HEK293 (cell line): ENCODE results near the gene NATD1.

ENCODE experiments used
- GLIS2 ChIP-seq: fragments of 450-650 bp; formaldehyde crosslinking; IDR thresholded peaks from 2 replicates; pipeline ENCODE4 v1.5.1; 2016; ENCODE audit warnings: missing biosample characterization, missing genetic modification characterization
- KLF16 ChIP-seq: fragments of 450-650 bp; formaldehyde crosslinking; IDR thresholded peaks from 2 replicates; pipeline ENCODE4 v1.5.1; 2017; ENCODE audit warnings: missing biosample characterization, missing genetic modification characterization
- KLF8 ChIP-seq: fragments of 450-650 bp; formaldehyde crosslinking; IDR thresholded peaks from 2 replicates; pipeline ENCODE4 v1.5.1; 2016; ENCODE audit warnings: missing biosample characterization, missing genetic modification characterization
- MZF1 ChIP-seq: fragments of 450-650 bp; formaldehyde crosslinking; IDR thresholded peaks from 2 replicates; pipeline ENCODE4 v1.5.1; 2017; ENCODE audit warnings: missing biosample characterization, missing genetic modification characterization, borderline replicate concordance
- SP2 ChIP-seq: fragments of 450-650 bp; formaldehyde crosslinking; IDR thresholded peaks from 2 replicates; pipeline ENCODE4 v1.5.1; 2016; ENCODE audit warnings: missing biosample characterization, missing genetic modification characterization
- SP3 ChIP-seq: fragments of 450-650 bp; formaldehyde crosslinking; IDR thresholded peaks from 2 replicates; pipeline ENCODE4 v1.5.1; 2016; ENCODE audit warnings: missing biosample characterization, missing genetic modification characterization
- SP7 ChIP-seq: fragments of 450-650 bp; formaldehyde crosslinking; IDR thresholded peaks from 2 replicates; pipeline ENCODE4 v1.5.1; 2016; ENCODE audit warnings: missing biosample characterization, missing genetic modification characterization
- TRIM28 ChIP-seq: IDR thresholded peaks from 2 replicates; pipeline ENCODE4 v1.6.1; 2011; ENCODE audit warnings: low read length, control low read depth, borderline replicate concordance
- WT1 ChIP-seq: fragments of 450-650 bp; formaldehyde crosslinking; IDR thresholded peaks from 2 replicates; pipeline ENCODE4 v1.5.1; 2016; ENCODE audit warnings: missing biosample characterization, missing genetic modification characterization
- ZBTB20 ChIP-seq: fragments of 450-650 bp; formaldehyde crosslinking; IDR thresholded peaks from 2 replicates; pipeline ENCODE4 v1.5.1; 2016; ENCODE audit warnings: missing biosample characterization, missing genetic modification characterization
- ZBTB48 ChIP-seq: fragments of 450-650 bp; formaldehyde crosslinking; IDR thresholded peaks from 2 replicates; pipeline ENCODE4 v1.5.1; 2016; ENCODE audit warnings: missing biosample characterization, missing genetic modification characterization
- ZEB2 ChIP-seq: fragments of 450-650 bp; formaldehyde crosslinking; IDR thresholded peaks from 2 replicates; pipeline ENCODE4 v1.5.1; 2016; ENCODE audit warnings: missing biosample characterization, missing genetic modification characterization
- ZIC2 ChIP-seq: fragments of 450-650 bp; formaldehyde crosslinking; IDR thresholded peaks from 2 replicates; pipeline ENCODE4 v1.5.1; 2016; ENCODE audit warnings: missing biosample characterization, missing genetic modification characterization
- ZNF155 ChIP-seq: fragments of 450-650 bp; formaldehyde crosslinking; IDR thresholded peaks from 2 replicates; pipeline ENCODE4 v1.5.1; 2016; ENCODE audit warnings: missing biosample characterization, missing genetic modification characterization
- ZNF2 ChIP-seq: fragments of 450-650 bp; formaldehyde crosslinking; IDR thresholded peaks from 2 replicates; pipeline ENCODE4 v1.5.1; 2016; ENCODE audit warnings: missing biosample characterization, missing genetic modification characterization
- ZNF23 ChIP-seq: fragments of 450-650 bp; formaldehyde crosslinking; IDR thresholded peaks from 2 replicates; pipeline ENCODE4 v1.5.1; 2016; ENCODE audit warnings: missing biosample characterization, missing genetic modification characterization, borderline replicate concordance
- ZNF416 ChIP-seq: fragments of 450-650 bp; formaldehyde crosslinking; IDR thresholded peaks from 2 replicates; pipeline ENCODE4 v1.5.1; 2016; ENCODE audit warnings: missing biosample characterization, missing genetic modification characterization
- ZNF521 ChIP-seq: fragments of 450-650 bp; formaldehyde crosslinking; IDR thresholded peaks from 2 replicates; pipeline ENCODE4 v1.5.1; 2017; ENCODE audit warnings: missing biosample characterization, mild to moderate bottlenecking, missing genetic modification characterization
- ZNF549 ChIP-seq: fragments of 450-650 bp; IDR thresholded peaks from 2 replicates; pipeline ENCODE4 v1.5.1; 2018; ENCODE audit warnings: missing biosample characterization, missing genetic modification characterization, mild to moderate bottlenecking, inconsistent platforms, moderate library complexity
- ZNF624 ChIP-seq: fragments of 450-650 bp; formaldehyde crosslinking; IDR thresholded peaks from 2 replicates; pipeline ENCODE4 v1.5.1; 2017; ENCODE audit warnings: missing biosample characterization, missing genetic modification characterization
- TF ChIP-seq, protein P1 (sequence below): fragments of 450-650 bp; formaldehyde crosslinking; conservative IDR thresholded peaks from 2 replicates; pipeline ENCODE4 v1.5.1; 2016; ENCODE audit warnings: low read depth, missing biosample characterization, missing genetic modification characterization
- TF ChIP-seq, protein P2 (sequence below): fragments of 450-650 bp; IDR thresholded peaks from 2 replicates; pipeline ENCODE4 v1.5.1; 2018; ENCODE audit warnings: missing biosample characterization, missing genetic modification characterization
- TF ChIP-seq, protein P3 (sequence below): fragments of 450-650 bp; formaldehyde crosslinking; IDR thresholded peaks from 2 replicates; pipeline ENCODE4 v1.5.1; 2016; ENCODE audit warnings: missing biosample characterization, missing genetic modification characterization
- TF ChIP-seq, protein P4 (sequence below): fragments of 450-650 bp; formaldehyde crosslinking; IDR thresholded peaks from 2 replicates; pipeline ENCODE4 v1.5.1; 2017; ENCODE audit warnings: missing biosample characterization, mild to moderate bottlenecking, missing genetic modification characterization, moderate library complexity
- TF ChIP-seq, protein P5 (sequence below): fragments of 450-650 bp; formaldehyde crosslinking; IDR thresholded peaks from 2 replicates; pipeline ENCODE4 v1.5.1; 2016; ENCODE audit warnings: missing biosample characterization, missing genetic modification characterization, borderline replicate concordance

The NATD1 gene

DNA sequence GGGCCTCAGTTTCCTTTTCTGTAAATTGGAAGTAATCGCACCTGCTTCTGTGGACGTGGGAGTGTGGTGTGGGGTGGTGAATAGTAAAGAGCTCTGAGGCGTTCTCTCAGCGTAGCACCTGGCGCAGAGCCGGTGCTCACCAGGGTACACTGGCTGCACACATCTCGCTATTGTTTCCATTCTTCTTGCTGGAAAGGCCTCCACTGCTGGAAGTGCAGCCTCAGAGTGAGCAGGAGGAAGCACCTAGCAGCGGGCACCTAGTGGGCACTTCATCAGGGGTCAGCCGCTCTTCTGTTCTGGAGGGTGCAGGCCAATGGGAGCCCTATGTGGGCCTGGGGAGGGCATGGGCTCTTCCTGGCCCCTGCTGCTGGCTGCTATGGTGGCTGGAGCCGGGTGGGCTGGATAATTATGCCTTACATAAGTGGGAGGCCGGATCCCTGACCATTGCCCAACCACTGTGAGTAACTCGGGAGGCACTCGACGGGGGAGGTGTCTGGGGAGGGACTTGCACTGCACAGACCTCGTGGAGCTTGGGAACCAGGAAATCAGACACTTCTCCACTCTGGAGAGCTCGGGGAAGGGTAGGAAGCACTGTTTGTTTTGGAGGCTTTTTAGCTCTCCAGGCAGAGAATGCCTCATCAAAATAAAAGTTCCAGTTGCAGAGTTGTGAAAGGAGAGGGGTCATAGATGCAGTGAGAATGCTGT lies 33.0 kb upstream of the NATD1 start (continued):
- TF ChIP-seq, protein P1, sequence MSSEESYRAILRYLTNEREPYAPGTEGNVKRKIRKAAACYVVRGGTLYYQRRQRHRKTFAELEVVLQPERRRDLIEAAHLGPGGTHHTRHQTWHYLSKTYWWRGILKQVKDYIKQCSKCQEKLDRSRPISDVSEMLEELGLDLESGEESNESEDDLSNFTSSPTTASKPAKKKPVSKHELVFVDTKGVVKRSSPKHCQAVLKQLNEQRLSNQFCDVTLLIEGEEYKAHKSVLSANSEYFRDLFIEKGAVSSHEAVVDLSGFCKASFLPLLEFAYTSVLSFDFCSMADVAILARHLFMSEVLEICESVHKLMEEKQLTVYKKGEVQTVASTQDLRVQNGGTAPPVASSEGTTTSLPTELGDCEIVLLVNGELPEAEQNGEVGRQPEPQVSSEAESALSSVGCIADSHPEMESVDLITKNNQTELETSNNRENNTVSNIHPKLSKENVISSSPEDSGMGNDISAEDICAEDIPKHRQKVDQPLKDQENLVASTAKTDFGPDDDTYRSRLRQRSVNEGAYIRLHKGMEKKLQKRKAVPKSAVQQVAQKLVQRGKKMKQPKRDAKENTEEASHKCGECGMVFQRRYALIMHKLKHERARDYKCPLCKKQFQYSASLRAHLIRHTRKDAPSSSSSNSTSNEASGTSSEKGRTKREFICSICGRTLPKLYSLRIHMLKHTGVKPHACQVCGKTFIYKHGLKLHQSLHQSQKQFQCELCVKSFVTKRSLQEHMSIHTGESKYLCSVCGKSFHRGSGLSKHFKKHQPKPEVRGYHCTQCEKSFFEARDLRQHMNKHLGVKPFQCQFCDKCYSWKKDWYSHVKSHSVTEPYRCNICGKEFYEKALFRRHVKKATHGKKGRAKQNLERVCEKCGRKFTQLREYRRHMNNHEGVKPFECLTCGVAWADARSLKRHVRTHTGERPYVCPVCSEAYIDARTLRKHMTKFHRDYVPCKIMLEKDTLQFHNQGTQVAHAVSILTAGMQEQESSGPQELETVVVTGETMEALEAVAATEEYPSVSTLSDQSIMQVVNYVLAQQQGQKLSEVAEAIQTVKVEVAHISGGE (tag by site-specific recombination), result 0 out of 2 replicates have a peak, but pooled peaks have one; percentile 31
- peak; percentile 54; the same call in 1 of the 2 replicates for TF ChIP-seq KLF8 (tag by site-specific recombination)
- TF ChIP-seq ZNF416 (tag by site-specific recombination), result no peak
- no peak for TF ChIP-seq ZNF23 (tag by site-specific recombination)
- TF ChIP-seq SP3 (tag by site-specific recombination), result peak; percentile 70
- no peak for TF ChIP-seq ZNF521 (tag by site-specific recombination)
- TF ChIP-seq, protein P2, sequence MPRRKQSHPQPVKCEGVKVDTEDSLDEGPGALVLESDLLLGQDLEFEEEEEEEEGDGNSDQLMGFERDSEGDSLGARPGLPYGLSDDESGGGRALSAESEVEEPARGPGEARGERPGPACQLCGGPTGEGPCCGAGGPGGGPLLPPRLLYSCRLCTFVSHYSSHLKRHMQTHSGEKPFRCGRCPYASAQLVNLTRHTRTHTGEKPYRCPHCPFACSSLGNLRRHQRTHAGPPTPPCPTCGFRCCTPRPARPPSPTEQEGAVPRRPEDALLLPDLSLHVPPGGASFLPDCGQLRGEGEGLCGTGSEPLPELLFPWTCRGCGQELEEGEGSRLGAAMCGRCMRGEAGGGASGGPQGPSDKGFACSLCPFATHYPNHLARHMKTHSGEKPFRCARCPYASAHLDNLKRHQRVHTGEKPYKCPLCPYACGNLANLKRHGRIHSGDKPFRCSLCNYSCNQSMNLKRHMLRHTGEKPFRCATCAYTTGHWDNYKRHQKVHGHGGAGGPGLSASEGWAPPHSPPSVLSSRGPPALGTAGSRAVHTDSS, result no peak
- 0 out of 2 replicates have a peak, but pooled peaks have one; percentile 34 for TF ChIP-seq KLF16 (tag by site-specific recombination)
- TF ChIP-seq ZEB2 (tag by site-specific recombination), result peak; percentile 39; the same call in 1 of the 2 replicates
- TF ChIP-seq SP2, result peak; percentile 86
- TF ChIP-seq ZNF624 (tag by site-specific recombination), result no peak
- TF ChIP-seq SP7, result peak; percentile 85
- TF ChIP-seq MZF1 (tag by site-specific recombination), result 0 out of 2 replicates have a peak, but pooled peaks have one; percentile 39
- TF ChIP-seq ZBTB20 (tag by site-specific recombination), result peak; percentile 86
- TF ChIP-seq TRIM28, result peak; percentile 48; the same call in 1 of the 2 replicates
- TF ChIP-seq ZNF2, result no peak
- peak; percentile 83 for TF ChIP-seq GLIS2
- TF ChIP-seq, protein P3, sequence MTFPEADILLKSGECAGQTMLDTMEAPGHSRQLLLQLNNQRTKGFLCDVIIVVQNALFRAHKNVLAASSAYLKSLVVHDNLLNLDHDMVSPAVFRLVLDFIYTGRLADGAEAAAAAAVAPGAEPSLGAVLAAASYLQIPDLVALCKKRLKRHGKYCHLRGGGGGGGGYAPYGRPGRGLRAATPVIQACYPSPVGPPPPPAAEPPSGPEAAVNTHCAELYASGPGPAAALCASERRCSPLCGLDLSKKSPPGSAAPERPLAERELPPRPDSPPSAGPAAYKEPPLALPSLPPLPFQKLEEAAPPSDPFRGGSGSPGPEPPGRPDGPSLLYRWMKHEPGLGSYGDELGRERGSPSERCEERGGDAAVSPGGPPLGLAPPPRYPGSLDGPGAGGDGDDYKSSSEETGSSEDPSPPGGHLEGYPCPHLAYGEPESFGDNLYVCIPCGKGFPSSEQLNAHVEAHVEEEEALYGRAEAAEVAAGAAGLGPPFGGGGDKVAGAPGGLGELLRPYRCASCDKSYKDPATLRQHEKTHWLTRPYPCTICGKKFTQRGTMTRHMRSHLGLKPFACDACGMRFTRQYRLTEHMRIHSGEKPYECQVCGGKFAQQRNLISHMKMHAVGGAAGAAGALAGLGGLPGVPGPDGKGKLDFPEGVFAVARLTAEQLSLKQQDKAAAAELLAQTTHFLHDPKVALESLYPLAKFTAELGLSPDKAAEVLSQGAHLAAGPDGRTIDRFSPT (tag by site-specific recombination), result peak; percentile 71
- TF ChIP-seq ZNF155 (tag by site-specific recombination), result no peak
- peak; percentile 100 for TF ChIP-seq ZIC2 (tag by site-specific recombination)
- no peak for TF ChIP-seq ZNF549 (tag by site-specific recombination)
- peak; percentile 52; the same call in 1 of the 2 replicates for TF ChIP-seq ZBTB48 (tag by site-specific recombination)
- TF ChIP-seq, protein P4, sequence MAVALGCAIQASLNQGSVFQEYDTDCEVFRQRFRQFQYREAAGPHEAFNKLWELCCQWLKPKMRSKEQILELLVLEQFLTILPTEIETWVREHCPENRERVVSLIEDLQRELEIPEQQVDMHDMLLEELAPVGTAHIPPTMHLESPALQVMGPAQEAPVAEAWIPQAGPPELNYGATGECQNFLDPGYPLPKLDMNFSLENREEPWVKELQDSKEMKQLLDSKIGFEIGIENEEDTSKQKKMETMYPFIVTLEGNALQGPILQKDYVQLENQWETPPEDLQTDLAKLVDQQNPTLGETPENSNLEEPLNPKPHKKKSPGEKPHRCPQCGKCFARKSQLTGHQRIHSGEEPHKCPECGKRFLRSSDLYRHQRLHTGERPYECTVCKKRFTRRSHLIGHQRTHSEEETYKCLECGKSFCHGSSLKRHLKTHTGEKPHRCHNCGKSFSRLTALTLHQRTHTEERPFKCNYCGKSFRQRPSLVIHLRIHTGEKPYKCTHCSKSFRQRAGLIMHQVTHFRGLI (tag by site-specific recombination), result peak; percentile 49; the same call in 1 of the 2 replicates
- TF ChIP-seq, protein P5, sequence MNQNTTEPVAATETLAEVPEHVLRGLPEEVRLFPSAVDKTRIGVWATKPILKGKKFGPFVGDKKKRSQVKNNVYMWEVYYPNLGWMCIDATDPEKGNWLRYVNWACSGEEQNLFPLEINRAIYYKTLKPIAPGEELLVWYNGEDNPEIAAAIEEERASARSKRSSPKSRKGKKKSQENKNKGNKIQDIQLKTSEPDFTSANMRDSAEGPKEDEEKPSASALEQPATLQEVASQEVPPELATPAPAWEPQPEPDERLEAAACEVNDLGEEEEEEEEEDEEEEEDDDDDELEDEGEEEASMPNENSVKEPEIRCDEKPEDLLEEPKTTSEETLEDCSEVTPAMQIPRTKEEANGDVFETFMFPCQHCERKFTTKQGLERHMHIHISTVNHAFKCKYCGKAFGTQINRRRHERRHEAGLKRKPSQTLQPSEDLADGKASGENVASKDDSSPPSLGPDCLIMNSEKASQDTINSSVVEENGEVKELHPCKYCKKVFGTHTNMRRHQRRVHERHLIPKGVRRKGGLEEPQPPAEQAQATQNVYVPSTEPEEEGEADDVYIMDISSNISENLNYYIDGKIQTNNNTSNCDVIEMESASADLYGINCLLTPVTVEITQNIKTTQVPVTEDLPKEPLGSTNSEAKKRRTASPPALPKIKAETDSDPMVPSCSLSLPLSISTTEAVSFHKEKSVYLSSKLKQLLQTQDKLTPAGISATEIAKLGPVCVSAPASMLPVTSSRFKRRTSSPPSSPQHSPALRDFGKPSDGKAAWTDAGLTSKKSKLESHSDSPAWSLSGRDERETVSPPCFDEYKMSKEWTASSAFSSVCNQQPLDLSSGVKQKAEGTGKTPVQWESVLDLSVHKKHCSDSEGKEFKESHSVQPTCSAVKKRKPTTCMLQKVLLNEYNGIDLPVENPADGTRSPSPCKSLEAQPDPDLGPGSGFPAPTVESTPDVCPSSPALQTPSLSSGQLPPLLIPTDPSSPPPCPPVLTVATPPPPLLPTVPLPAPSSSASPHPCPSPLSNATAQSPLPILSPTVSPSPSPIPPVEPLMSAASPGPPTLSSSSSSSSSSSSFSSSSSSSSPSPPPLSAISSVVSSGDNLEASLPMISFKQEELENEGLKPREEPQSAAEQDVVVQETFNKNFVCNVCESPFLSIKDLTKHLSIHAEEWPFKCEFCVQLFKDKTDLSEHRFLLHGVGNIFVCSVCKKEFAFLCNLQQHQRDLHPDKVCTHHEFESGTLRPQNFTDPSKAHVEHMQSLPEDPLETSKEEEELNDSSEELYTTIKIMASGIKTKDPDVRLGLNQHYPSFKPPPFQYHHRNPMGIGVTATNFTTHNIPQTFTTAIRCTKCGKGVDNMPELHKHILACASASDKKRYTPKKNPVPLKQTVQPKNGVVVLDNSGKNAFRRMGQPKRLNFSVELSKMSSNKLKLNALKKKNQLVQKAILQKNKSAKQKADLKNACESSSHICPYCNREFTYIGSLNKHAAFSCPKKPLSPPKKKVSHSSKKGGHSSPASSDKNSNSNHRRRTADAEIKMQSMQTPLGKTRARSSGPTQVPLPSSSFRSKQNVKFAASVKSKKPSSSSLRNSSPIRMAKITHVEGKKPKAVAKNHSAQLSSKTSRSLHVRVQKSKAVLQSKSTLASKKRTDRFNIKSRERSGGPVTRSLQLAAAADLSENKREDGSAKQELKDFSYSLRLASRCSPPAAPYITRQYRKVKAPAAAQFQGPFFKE, result no peak
- 0 out of 2 replicates have a peak, but pooled peaks have one; percentile 13 for TF ChIP-seq WT1 (tag by site-specific recombination)
